Neural crest cell (in vitro differentiated cells): ENCODE data around the gene CUBN. TPM values are rescaled to one million over a fixed set of nuclear protein-coding genes. Genes with fewer than 3 reads are reported as not detected.

Experiments
- DNase-seq: peaks from one replicate; pipeline ENCODE4 v3.0.0; 2021; ENCODE audit warnings: low read depth, mixed read lengths, low spot score
- H3K27ac Mint-ChIP-seq: one replicate; pipeline ENCODE4 v1.8.0; 2021; ENCODE audit warnings: mild to moderate bottlenecking, mixed read lengths; ENCODE audit not compliant: unreplicated experiment
- H3K27me3 Mint-ChIP-seq: 2 replicates; pipeline ENCODE4 v1.8.0; 2021; ENCODE audit warnings: low read depth, mild to moderate bottlenecking, mixed read lengths
- H3K36me3 Mint-ChIP-seq: 2 replicates; pipeline ENCODE4 v1.8.0; 2021; ENCODE audit warnings: low read depth, mild to moderate bottlenecking, mixed read lengths
- H3K4me1 Mint-ChIP-seq: 2 replicates; pipeline ENCODE4 v1.8.0; 2021; ENCODE audit warnings: mixed read lengths
- H3K4me3 Mint-ChIP-seq: one replicate; pipeline ENCODE4 v1.8.0; 2021; ENCODE audit warnings: mild to moderate bottlenecking, mixed read lengths
- H3K9me3 Mint-ChIP-seq: 2 replicates; pipeline ENCODE4 v1.8.0; 2021; ENCODE audit warnings: mixed read lengths
- CTCF ChIP-seq: fragments of 200-600 bp; sonication (generic); conservative IDR thresholded peaks from 2 replicates; pipeline ENCODE4 v1.5.0; 2021; ENCODE audit warnings: antibody characterized with exemption, mild to moderate bottlenecking
- total RNA-seq: library from RNA; stranded (reverse); gene quantifications from 2 replicates; pipeline ENCODE4 v1.2.1, GENCODE V29; 2021

Gene CUBN
- total RNA-seq, 1 donor from 2014 or later: 2.2 TPM

GRCh38 chr10:16930540-16930939, 199.1 kb downstream of the CUBN start:
- H3K9me3 Mint-ChIP-seq: peaks cover 5% of the 10 kb centered on the region
- H3K4me3 Mint-ChIP-seq: no peak overlapping the region
- no peak for DNase-seq
- no peaks in the 10 kb centered on the region for H3K27me3 Mint-ChIP-seq
- no peak for TF ChIP-seq CTCF
- H3K4me1 Mint-ChIP-seq: peaks cover 38% of the 10 kb centered on the region
- no peak overlapping the region for H3K27ac Mint-ChIP-seq
- H3K36me3 Mint-ChIP-seq: peaks cover 5% of the 10 kb centered on the region

- Mint-ChIP-seq H3K36me3 (peaks cover 5% of the 10 kb centered on the region), H3K4me1 (peaks cover 35% of the 10 kb centered on the region), H3K9me3 (peaks cover 5% of the 10 kb centered on the region), H3K27me3 (no peaks in the 10 kb centered on the region), H3K27ac (peak overlapping the region; percentile 68), H3K4me3 (no peak overlapping the region)
- DNase-seq: no peak
- no peak for TF ChIP-seq CTCF
Measured at GRCh38 chr10:16929069-16929468, 200.5 kb downstream of the CUBN start.

- peaks cover 5% of the 10 kb centered on the region for H3K36me3 Mint-ChIP-seq
- DNase-seq: no peak
- H3K4me1 Mint-ChIP-seq: peaks cover 23% of the 10 kb centered on the region
- no peaks in the 10 kb centered on the region for H3K27me3 Mint-ChIP-seq
- no peak overlapping the region for H3K27ac Mint-ChIP-seq
- peaks cover 5% of the 10 kb centered on the region for H3K9me3 Mint-ChIP-seq
- no peak overlapping the region for H3K4me3 Mint-ChIP-seq
- no peak for TF ChIP-seq CTCF
Measured at GRCh38 chr10:16927546-16927945, 202.1 kb downstream of the CUBN start.

GRCh38 chr10:16923726-16924125, 205.9 kb downstream of the CUBN start:
- Mint-ChIP-seq H3K27me3 (no peaks in the 10 kb centered on the region), H3K9me3 (peaks cover 3% of the 10 kb centered on the region), H3K36me3 (peaks cover 5% of the 10 kb centered on the region), H3K4me3 (no peak overlapping the region), H3K27ac (no peak overlapping the region), H3K4me1 (peaks cover 7% of the 10 kb centered on the region)
- no peak for DNase-seq
- TF ChIP-seq CTCF: no peak

GRCh38 chr10:16923309-16923708, 206.3 kb downstream of the CUBN start:
- H3K4me1 Mint-ChIP-seq: peaks cover 6% of the 10 kb centered on the region
- peaks cover 5% of the 10 kb centered on the region for H3K36me3 Mint-ChIP-seq
- TF ChIP-seq CTCF: no peak
- H3K9me3 Mint-ChIP-seq: peaks cover 3% of the 10 kb centered on the region
- H3K4me3 Mint-ChIP-seq: no peak overlapping the region
- DNase-seq: no peak
- H3K27me3 Mint-ChIP-seq: no peaks in the 10 kb centered on the region
- H3K27ac Mint-ChIP-seq: no peak overlapping the region
